WTC11 (cell line): ENCODE measurements around the gene CARMIL3.

Experiments
- FOXK1 ChIP-seq: sonication (generic); formaldehyde crosslinking; IDR thresholded peaks from 2 replicates; pipeline ENCODE4 v1.8.0; 2022; ENCODE audit warnings: mild to moderate bottlenecking, moderate library complexity, missing genetic modification reagents
- NFYB ChIP-seq: sonication (generic); formaldehyde crosslinking; conservative IDR thresholded peaks from 2 replicates; pipeline ENCODE4 v1.8.0; 2022; ENCODE audit warnings: low read depth, missing genetic modification reagents
- ZNF416 ChIP-seq: fragments of 250-450 bp; sonication (Bioruptor Pico); IDR thresholded peaks from 2 replicates; pipeline ENCODE4 v1.9.0; 2021; ENCODE audit warnings: mild to moderate bottlenecking, inconsistent platforms
- TF ChIP-seq, protein P1 (sequence below): fragments of 200-600 bp; IDR thresholded peaks from 2 replicates; pipeline ENCODE4 v1.8.0; 2022; ENCODE audit warnings: antibody characterized with exemption
- TF ChIP-seq, protein P2 (sequence below): fragments of 250-450 bp; sonication (Bioruptor Pico); IDR thresholded peaks from 2 replicates; pipeline ENCODE4 v1.9.0; 2021; ENCODE audit warnings: moderate library complexity, mild to moderate bottlenecking, inconsistent platforms, borderline replicate concordance
- TF ChIP-seq, protein P3 (sequence below): sonication (generic); formaldehyde crosslinking; IDR thresholded peaks from 2 replicates; pipeline ENCODE4 v1.8.0; 2022; ENCODE audit warnings: missing genetic modification reagents
- TF ChIP-seq, protein P4 (sequence below): sonication (generic); formaldehyde crosslinking; IDR thresholded peaks from 2 replicates; pipeline ENCODE4 v1.8.1; 2023; ENCODE audit warnings: mild to moderate bottlenecking, missing genetic modification reagents, borderline replicate concordance
- TF ChIP-seq, protein P5 (sequence below): sonication (generic); formaldehyde crosslinking; IDR thresholded peaks from 2 replicates; pipeline ENCODE4 v1.8.0; 2022; ENCODE audit warnings: mild to moderate bottlenecking, missing genetic modification reagents
- TF ChIP-seq, protein P6 (sequence below): sonication (generic); formaldehyde crosslinking; IDR thresholded peaks from 2 replicates; pipeline ENCODE4 v1.8.0; 2022; ENCODE audit warnings: mild to moderate bottlenecking, missing genetic modification reagents

DNA sequence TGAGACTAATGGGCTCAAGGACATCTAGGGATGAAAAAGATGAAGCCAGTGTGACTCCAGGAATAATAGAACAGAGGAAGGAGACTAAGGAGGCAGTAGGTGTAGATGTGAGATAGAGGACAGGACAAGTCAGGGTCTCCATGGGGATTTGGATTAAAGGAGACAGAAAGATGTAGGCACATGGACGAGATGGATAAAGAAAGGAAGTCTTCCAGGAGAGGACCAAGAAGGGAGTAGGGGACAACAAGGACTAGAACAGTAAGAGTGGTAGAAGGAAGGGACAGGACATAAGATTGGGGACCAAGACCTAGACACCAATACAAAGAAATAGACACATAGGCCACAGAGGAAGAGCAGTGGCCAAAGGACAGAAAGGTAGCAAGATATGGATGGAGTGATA, 35.2 kb downstream of the CARMIL3 start:
- TF ChIP-seq, protein P1, sequence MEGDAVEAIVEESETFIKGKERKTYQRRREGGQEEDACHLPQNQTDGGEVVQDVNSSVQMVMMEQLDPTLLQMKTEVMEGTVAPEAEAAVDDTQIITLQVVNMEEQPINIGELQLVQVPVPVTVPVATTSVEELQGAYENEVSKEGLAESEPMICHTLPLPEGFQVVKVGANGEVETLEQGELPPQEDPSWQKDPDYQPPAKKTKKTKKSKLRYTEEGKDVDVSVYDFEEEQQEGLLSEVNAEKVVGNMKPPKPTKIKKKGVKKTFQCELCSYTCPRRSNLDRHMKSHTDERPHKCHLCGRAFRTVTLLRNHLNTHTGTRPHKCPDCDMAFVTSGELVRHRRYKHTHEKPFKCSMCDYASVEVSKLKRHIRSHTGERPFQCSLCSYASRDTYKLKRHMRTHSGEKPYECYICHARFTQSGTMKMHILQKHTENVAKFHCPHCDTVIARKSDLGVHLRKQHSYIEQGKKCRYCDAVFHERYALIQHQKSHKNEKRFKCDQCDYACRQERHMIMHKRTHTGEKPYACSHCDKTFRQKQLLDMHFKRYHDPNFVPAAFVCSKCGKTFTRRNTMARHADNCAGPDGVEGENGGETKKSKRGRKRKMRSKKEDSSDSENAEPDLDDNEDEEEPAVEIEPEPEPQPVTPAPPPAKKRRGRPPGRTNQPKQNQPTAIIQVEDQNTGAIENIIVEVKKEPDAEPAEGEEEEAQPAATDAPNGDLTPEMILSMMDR: no peak
- TF ChIP-seq ZNF416 (CRISPR knock-in tag) (no peak), FOXK1 (no peak), NFYB (CRISPR knock-in tag) (no peak)
- TF ChIP-seq, protein P2, sequence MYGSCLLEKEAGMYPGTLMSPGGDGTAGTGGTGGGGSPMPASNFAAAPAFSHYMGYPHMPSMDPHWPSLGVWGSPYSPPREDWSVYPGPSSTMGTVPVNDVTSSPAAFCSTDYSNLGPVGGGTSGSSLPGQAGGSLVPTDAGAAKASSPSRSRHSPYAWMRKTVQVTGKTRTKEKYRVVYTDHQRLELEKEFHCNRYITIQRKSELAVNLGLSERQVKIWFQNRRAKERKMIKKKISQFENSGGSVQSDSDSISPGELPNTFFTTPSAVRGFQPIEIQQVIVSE (CRISPR knock-in tag): no peak
- TF ChIP-seq, protein P3, sequence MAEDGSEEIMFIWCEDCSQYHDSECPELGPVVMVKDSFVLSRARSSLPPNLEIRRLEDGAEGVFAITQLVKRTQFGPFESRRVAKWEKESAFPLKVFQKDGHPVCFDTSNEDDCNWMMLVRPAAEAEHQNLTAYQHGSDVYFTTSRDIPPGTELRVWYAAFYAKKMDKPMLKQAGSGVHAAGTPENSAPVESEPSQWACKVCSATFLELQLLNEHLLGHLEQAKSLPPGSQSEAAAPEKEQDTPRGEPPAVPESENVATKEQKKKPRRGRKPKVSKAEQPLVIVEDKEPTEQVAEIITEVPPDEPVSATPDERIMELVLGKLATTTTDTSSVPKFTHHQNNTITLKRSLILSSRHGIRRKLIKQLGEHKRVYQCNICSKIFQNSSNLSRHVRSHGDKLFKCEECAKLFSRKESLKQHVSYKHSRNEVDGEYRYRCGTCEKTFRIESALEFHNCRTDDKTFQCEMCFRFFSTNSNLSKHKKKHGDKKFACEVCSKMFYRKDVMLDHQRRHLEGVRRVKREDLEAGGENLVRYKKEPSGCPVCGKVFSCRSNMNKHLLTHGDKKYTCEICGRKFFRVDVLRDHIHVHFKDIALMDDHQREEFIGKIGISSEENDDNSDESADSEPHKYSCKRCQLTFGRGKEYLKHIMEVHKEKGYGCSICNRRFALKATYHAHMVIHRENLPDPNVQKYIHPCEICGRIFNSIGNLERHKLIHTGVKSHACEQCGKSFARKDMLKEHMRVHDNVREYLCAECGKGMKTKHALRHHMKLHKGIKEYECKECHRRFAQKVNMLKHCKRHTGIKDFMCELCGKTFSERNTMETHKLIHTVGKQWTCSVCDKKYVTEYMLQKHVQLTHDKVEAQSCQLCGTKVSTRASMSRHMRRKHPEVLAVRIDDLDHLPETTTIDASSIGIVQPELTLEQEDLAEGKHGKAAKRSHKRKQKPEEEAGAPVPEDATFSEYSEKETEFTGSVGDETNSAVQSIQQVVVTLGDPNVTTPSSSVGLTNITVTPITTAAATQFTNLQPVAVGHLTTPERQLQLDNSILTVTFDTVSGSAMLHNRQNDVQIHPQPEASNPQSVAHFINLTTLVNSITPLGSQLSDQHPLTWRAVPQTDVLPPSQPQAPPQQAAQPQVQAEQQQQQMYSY (CRISPR knock-in tag): no peak
- TF ChIP-seq, protein P4, sequence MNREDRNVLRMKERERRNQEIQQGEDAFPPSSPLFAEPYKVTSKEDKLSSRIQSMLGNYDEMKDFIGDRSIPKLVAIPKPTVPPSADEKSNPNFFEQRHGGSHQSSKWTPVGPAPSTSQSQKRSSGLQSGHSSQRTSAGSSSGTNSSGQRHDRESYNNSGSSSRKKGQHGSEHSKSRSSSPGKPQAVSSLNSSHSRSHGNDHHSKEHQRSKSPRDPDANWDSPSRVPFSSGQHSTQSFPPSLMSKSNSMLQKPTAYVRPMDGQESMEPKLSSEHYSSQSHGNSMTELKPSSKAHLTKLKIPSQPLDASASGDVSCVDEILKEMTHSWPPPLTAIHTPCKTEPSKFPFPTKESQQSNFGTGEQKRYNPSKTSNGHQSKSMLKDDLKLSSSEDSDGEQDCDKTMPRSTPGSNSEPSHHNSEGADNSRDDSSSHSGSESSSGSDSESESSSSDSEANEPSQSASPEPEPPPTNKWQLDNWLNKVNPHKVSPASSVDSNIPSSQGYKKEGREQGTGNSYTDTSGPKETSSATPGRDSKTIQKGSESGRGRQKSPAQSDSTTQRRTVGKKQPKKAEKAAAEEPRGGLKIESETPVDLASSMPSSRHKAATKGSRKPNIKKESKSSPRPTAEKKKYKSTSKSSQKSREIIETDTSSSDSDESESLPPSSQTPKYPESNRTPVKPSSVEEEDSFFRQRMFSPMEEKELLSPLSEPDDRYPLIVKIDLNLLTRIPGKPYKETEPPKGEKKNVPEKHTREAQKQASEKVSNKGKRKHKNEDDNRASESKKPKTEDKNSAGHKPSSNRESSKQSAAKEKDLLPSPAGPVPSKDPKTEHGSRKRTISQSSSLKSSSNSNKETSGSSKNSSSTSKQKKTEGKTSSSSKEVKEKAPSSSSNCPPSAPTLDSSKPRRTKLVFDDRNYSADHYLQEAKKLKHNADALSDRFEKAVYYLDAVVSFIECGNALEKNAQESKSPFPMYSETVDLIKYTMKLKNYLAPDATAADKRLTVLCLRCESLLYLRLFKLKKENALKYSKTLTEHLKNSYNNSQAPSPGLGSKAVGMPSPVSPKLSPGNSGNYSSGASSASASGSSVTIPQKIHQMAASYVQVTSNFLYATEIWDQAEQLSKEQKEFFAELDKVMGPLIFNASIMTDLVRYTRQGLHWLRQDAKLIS (CRISPR knock-in tag): no peak
- TF ChIP-seq, protein P5, sequence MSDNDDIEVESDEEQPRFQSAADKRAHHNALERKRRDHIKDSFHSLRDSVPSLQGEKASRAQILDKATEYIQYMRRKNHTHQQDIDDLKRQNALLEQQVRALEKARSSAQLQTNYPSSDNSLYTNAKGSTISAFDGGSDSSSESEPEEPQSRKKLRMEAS: no peak
- TF ChIP-seq, protein P6, sequence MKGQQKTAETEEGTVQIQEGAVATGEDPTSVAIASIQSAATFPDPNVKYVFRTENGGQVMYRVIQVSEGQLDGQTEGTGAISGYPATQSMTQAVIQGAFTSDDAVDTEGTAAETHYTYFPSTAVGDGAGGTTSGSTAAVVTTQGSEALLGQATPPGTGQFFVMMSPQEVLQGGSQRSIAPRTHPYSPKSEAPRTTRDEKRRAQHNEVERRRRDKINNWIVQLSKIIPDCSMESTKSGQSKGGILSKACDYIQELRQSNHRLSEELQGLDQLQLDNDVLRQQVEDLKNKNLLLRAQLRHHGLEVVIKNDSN: no peak
